H1 (cell line): Measurements from ENCODE around the gene ATP5F1E. TPM values are rescaled to one million over a fixed set of nuclear protein-coding genes. Genes with fewer than 3 reads are reported as not detected.

ENCODE experiments used
- ASH2L ChIP-seq: fragments of 200-600, 300-600 bp; sonication (generic); IDR thresholded peaks from one replicate; pipeline ENCODE4 v1.7.1; 2017; ENCODE audit warnings: low read length
- CBX8 ChIP-seq: fragments of 300-800, 300-1000 bp; sonication (generic); IDR thresholded peaks from 2 replicates; pipeline ENCODE4 v1.7.1; 2016; ENCODE audit warnings: low read depth, low read length, borderline replicate concordance
- E2F6 ChIP-seq: IDR thresholded peaks from 2 replicates; pipeline ENCODE4 v1.6.1; 2012; ENCODE audit warnings: inconsistent platforms
- GABPA ChIP-seq: IDR thresholded peaks from 2 replicates; pipeline ENCODE4 v1.6.1; 2011; ENCODE audit warnings: mild to moderate bottlenecking, low read length, moderate library complexity, borderline replicate concordance; ENCODE audit not compliant: insufficient read depth
- NRF1 ChIP-seq: IDR thresholded peaks from 2 replicates; pipeline ENCODE4 v1.6.1; 2011; ENCODE audit warnings: mild to moderate bottlenecking, low read depth, low read length, improper control_type of control experiment
- RAD21 ChIP-seq, 2 experiments: IDR thresholded peaks in 1 of 2; conservative IDR thresholded peaks in 1 of 2; 2 replicates each; pipeline ENCODE4 v1.6.1; 2011; ENCODE audit warnings: low read depth in 2 of 2, low read length in 2 of 2, improper control_type of control experiment in 1 of 2, inconsistent platforms in 1 of 2, mild to moderate bottlenecking in 1 of 2, moderate library complexity in 1 of 2
- RNF2 ChIP-seq: fragments of 200-900, 300-1000 bp; sonication (generic); IDR thresholded peaks from 2 replicates; pipeline ENCODE4 v1.7.1; 2016; ENCODE audit warnings: borderline replicate concordance, low read depth, mild to moderate bottlenecking, antibody characterized with exemption, low read length; ENCODE audit not compliant: poor library complexity, severe bottlenecking; ENCODE audit errors: missing control alignments
- SIX5 ChIP-seq: IDR thresholded peaks from 2 replicates; pipeline ENCODE4 v1.6.1; 2011; ENCODE audit warnings: mild to moderate bottlenecking, low read depth, low read length
- SRF ChIP-seq: IDR thresholded peaks from 2 replicates; pipeline ENCODE4 v1.6.1; 2011; ENCODE audit warnings: mild to moderate bottlenecking, low read depth, low read length, moderate library complexity
- TAF1 ChIP-seq: IDR thresholded peaks from 2 replicates; pipeline ENCODE4 v1.6.1; 2011; ENCODE audit warnings: mild to moderate bottlenecking, low read depth, low read length
- polyA plus RNA-seq, 7 experiments: library from polyadenylated mRNA; depleted of rRNA in 3 of 7; stranded (reverse) in 5 of 7; unstranded in 2 of 7; fragments of >200 nt in 5 of 7; fragments of 200-250 nt in 2 of 7; gene quantifications; 1 replicate in 5 of 7; 2 replicates in 1 of 7; 4 replicates in 1 of 7; pipeline versions ENCODE4 v1.2.1 to v1.2.3, GENCODE V29; 2011 to 2013; ENCODE audit warnings: missing spikeins in 2 of 7, mixed read lengths in 2 of 7
- total RNA-seq: library from RNA; stranded (reverse); fragmentation: NEBNext Ultra II Directional; extraction: Animal tissue kit (Norgen Biotek cat#: 25700); gene quantifications from 2 replicates; pipeline ENCODE4 v1.2.1, GENCODE V29; 2021

Gene ATP5F1E
- total and polyA plus RNA-seq, 2 of the 8 experiments (the other 6 are each of a cell fraction or from before 2014, with no cell fraction given) = 15.7 to 47.8 TPM

- TF ChIP-seq RNF2 (no peak), TAF1 (no peak), NRF1 (no peak), E2F6 (no peak), SIX5 (no peak), CBX8 (no peak), ASH2L (no peak), SRF (no peak), GABPA (no peak), RAD21 (IDR thresholded peaks at IDR 0.05 in 1 of 2, conservative IDR thresholded peaks at IDR 0.05 in 1 of 2; ENCODE audit: low read depth in 2 of 2, low read length in 2 of 2) (no peak)
Measured at GRCh38 chr20:59003836-59004492, 28.2 kb downstream of the ATP5F1E start (continued).
